GM19193 (cell line): ENCODE data around the gene PARD3.

ENCODE experiments used
- POLR2A ChIP-seq: IDR thresholded peaks from 4 replicates; pipeline ENCODE4 v1.6.1; 2011; ENCODE audit not compliant: insufficient read depth, insufficient read length; ENCODE audit errors: extremely low read depth

PARD3 gene

GRCh38 chr10:34190580-34190979 is 624.5 kb downstream of the PARD3 start:
- no peak for TF ChIP-seq POLR2A

GRCh38 chr10:34189830-34190229 is 625.3 kb downstream of the PARD3 start:
- no peak for TF ChIP-seq POLR2A

- TF ChIP-seq POLR2A = no peak
Observed at GRCh38 chr10:34188221-34188620, 626.9 kb downstream of the PARD3 start.

GRCh38 chr10:34187201-34187600 is 627.9 kb downstream of the PARD3 start:
- TF ChIP-seq POLR2A = no peak

- no peak for TF ChIP-seq POLR2A
Observed at GRCh38 chr10:34186745-34187144, 628.4 kb downstream of the PARD3 start.

GRCh38 chr10:34185998-34186397 is 629.1 kb downstream of the PARD3 start:
- no peak for TF ChIP-seq POLR2A

- TF ChIP-seq POLR2A = no peak
Observed at GRCh38 chr10:34184939-34185386, 630.1 kb downstream of the PARD3 start.

- TF ChIP-seq POLR2A = no peak
Observed at GRCh38 chr10:34184397-34184796, 630.7 kb downstream of the PARD3 start.

- no peak for TF ChIP-seq POLR2A
Observed at GRCh38 chr10:34183016-34183796, 631.9 kb downstream of the PARD3 start.

- no peak for TF ChIP-seq POLR2A
Observed at GRCh38 chr10:34181553-34182300, 633.4 kb downstream of the PARD3 start.

GRCh38 chr10:34180749-34181148 is 634.3 kb downstream of the PARD3 start:
- TF ChIP-seq POLR2A = no peak

GRCh38 chr10:34179280-34179679 is 635.8 kb downstream of the PARD3 start:
- TF ChIP-seq POLR2A = no peak

GRCh38 chr10:34178756-34179155 is 636.3 kb downstream of the PARD3 start:
- no peak for TF ChIP-seq POLR2A

- no peak for TF ChIP-seq POLR2A
Observed at GRCh38 chr10:34178196-34178595, 636.9 kb downstream of the PARD3 start.

GRCh38 chr10:34177445-34177844 is 637.7 kb downstream of the PARD3 start:
- TF ChIP-seq POLR2A = no peak

- no peak for TF ChIP-seq POLR2A
Observed at GRCh38 chr10:34176351-34176750, 638.7 kb downstream of the PARD3 start.

GRCh38 chr10:34175121-34175520 is 640.0 kb downstream of the PARD3 start:
- TF ChIP-seq POLR2A = no peak

GRCh38 chr10:34172936-34173533 is 642.1 kb downstream of the PARD3 start:
- TF ChIP-seq POLR2A = no peak
